SK-N-SH treated with all-trans-retinoic acid at 6 μM for 48 hours (cell line): ENCODE measurements around the gene SLCO1C1.

Experiments used
- ATAC-seq: fragments of 200-7000 bp; cut with Tn5 transposase; 3 replicates; pipeline ENCODE4 v1.9.1; 2020; ENCODE audit warnings: mild to moderate bottlenecking, moderate library complexity
- ARNTL ChIP-seq: fragments of 450-650 bp; formaldehyde crosslinking; IDR thresholded peaks from 2 replicates; pipeline ENCODE4 v1.5.0; 2020; ENCODE audit warnings: low read depth, mild to moderate bottlenecking, moderate library complexity, borderline replicate concordance
- BACH2 ChIP-seq: fragments of 250-450 bp; sonication (Bioruptor Pico); IDR thresholded peaks from 2 replicates; pipeline ENCODE4 v1.9.0; 2021; ENCODE audit warnings: mild to moderate bottlenecking, borderline replicate concordance
- CREB5 ChIP-seq: fragments of 250-450 bp; sonication (Bioruptor Pico); IDR thresholded peaks from 2 replicates; pipeline ENCODE4 v1.5.1; 2020; ENCODE audit warnings: low read depth, mild to moderate bottlenecking, moderate library complexity
- CSDC2 ChIP-seq: fragments of 250-450 bp; sonication (Bioruptor Pico); IDR thresholded peaks from 2 replicates; pipeline ENCODE4 v1.5.0; 2020; ENCODE audit warnings: mild to moderate bottlenecking, moderate library complexity
- CSRNP3 ChIP-seq: fragments of 250-450 bp; sonication (Bioruptor Pico); IDR thresholded peaks from 2 replicates; pipeline ENCODE4 v1.5.1; 2021; ENCODE audit warnings: mild to moderate bottlenecking, moderate library complexity
- ESRRG ChIP-seq: fragments of 250-450 bp; sonication (Bioruptor Pico); IDR thresholded peaks from 2 replicates; pipeline ENCODE4 v1.6.1; 2021; ENCODE audit warnings: mild to moderate bottlenecking
- GLIS3 ChIP-seq: fragments of 250-450 bp; sonication (Bioruptor Pico); IDR thresholded peaks from 2 replicates; pipeline ENCODE4 v1.5.0; 2020; ENCODE audit warnings: mild to moderate bottlenecking, moderate library complexity
- ISL1 ChIP-seq: fragments of 250-450 bp; sonication (Bioruptor Pico); IDR thresholded peaks from 2 replicates; pipeline ENCODE4 v2.1.2; 2022; ENCODE audit warnings: mild to moderate bottlenecking, moderate library complexity
- OSR1 ChIP-seq: fragments of 250-450 bp; sonication (Bioruptor Pico); IDR thresholded peaks from 2 replicates; pipeline ENCODE4 v1.8.0; 2022; ENCODE audit warnings: moderate library complexity, mild to moderate bottlenecking, inconsistent platforms
- PATZ1 ChIP-seq: fragments of 250-450 bp; sonication (Bioruptor Pico); IDR thresholded peaks from 2 replicates; pipeline ENCODE4 v1.8.0; 2020; ENCODE audit warnings: mild to moderate bottlenecking, moderate library complexity, borderline replicate concordance
- POU6F1 ChIP-seq: fragments of 250-450 bp; sonication (Bioruptor Pico); IDR thresholded peaks from 2 replicates; pipeline ENCODE4 v1.8.0; 2021; ENCODE audit warnings: low read depth, mild to moderate bottlenecking, moderate library complexity, borderline replicate concordance
- PPARA ChIP-seq: fragments of 250-450 bp; sonication (Bioruptor Pico); IDR thresholded peaks from 2 replicates; pipeline ENCODE4 v1.5.0; 2020; ENCODE audit warnings: mild to moderate bottlenecking, borderline replicate concordance
- RARB ChIP-seq: fragments of 250-450 bp; sonication (Bioruptor Pico); IDR thresholded peaks from 2 replicates; pipeline ENCODE4 v1.8.0; 2021; ENCODE audit warnings: mild to moderate bottlenecking, moderate library complexity
- SNAI2 ChIP-seq: fragments of 250-450 bp; sonication (Bioruptor Pico); IDR thresholded peaks from 2 replicates; pipeline ENCODE4 v1.5.0; 2020; ENCODE audit warnings: mild to moderate bottlenecking, moderate library complexity
- TCF4 ChIP-seq: fragments of 250-450 bp; sonication (Bioruptor Pico); IDR thresholded peaks from 2 replicates; pipeline ENCODE4 v1.8.0; 2021; ENCODE audit warnings: mild to moderate bottlenecking, moderate library complexity, borderline replicate concordance
- TOX ChIP-seq: fragments of 250-450 bp; sonication (Bioruptor Pico); IDR thresholded peaks from 2 replicates; pipeline ENCODE4 v1.8.0; 2021; ENCODE audit warnings: mild to moderate bottlenecking, moderate library complexity, borderline replicate concordance
- TSHZ2 ChIP-seq: fragments of 250-450 bp; sonication (Bioruptor Pico); IDR thresholded peaks from 2 replicates; pipeline ENCODE4 v1.5.0; 2020; ENCODE audit warnings: mild to moderate bottlenecking, moderate library complexity
- ZC3H10 ChIP-seq: fragments of 250-450 bp; sonication (Bioruptor Pico); IDR thresholded peaks from 2 replicates; pipeline ENCODE4 v1.5.1; 2021; ENCODE audit warnings: mild to moderate bottlenecking, moderate library complexity
- ZFP3 ChIP-seq: fragments of 250-450 bp; sonication (Bioruptor Pico); IDR thresholded peaks from 2 replicates; pipeline ENCODE4 v1.5.0; 2020; ENCODE audit warnings: mild to moderate bottlenecking, moderate library complexity
- ZFP30 ChIP-seq: fragments of 450-650 bp; formaldehyde crosslinking; IDR thresholded peaks from 2 replicates; pipeline ENCODE4 v1.5.0; 2022; ENCODE audit warnings: mild to moderate bottlenecking, moderate library complexity
- ZNF565 ChIP-seq: fragments of 450-650 bp; formaldehyde crosslinking; conservative IDR thresholded peaks from 2 replicates; pipeline ENCODE4 v1.5.0; 2020; ENCODE audit warnings: low read depth, mild to moderate bottlenecking, moderate library complexity
- ZNF70 ChIP-seq: fragments of 450-650 bp; formaldehyde crosslinking; IDR thresholded peaks from 2 replicates; pipeline ENCODE4 v1.5.0; 2020; ENCODE audit warnings: mild to moderate bottlenecking, moderate library complexity
- ZNF8 ChIP-seq: fragments of 450-650 bp; formaldehyde crosslinking; IDR thresholded peaks from 2 replicates; pipeline ENCODE4 v1.5.0; 2020; ENCODE audit warnings: mild to moderate bottlenecking, moderate library complexity

The SLCO1C1 gene

GRCh38 chr12:20716037-20716436 is 20.9 kb downstream of the SLCO1C1 start:
- TF ChIP-seq ISL1 (CRISPR knock-in tag) (no peak), POU6F1 (no peak)
- TF ChIP-seq, all 23 proteins: peak for 0
- no peak for ATAC-seq

- TF ChIP-seq SNAI2 (CRISPR knock-in tag) (no peak), TCF4 (no peak), PATZ1 (CRISPR knock-in tag) (no peak), CSDC2 (no peak), BACH2 (no peak), TSHZ2 (CRISPR knock-in tag) (no peak), ZNF70 (no peak), POU6F1 (no peak), CSRNP3 (CRISPR knock-in tag) (no peak), ZFP30 (CRISPR knock-in tag) (no peak)
- TF ChIP-seq, all 23 proteins: peak for 0
- ATAC-seq: no peak
Observed at GRCh38 chr12:20716985-20717384, 21.9 kb downstream of the SLCO1C1 start.

- no peak for ATAC-seq
- no peak for TF ChIP-seq GLIS3 (CRISPR knock-in tag)
- TF ChIP-seq PPARA (CRISPR knock-in tag): no peak
- TF ChIP-seq CREB5: no peak
- no peak for TF ChIP-seq POU6F1
- no peak for TF ChIP-seq ZC3H10 (CRISPR knock-in tag)
- no peak for TF ChIP-seq SNAI2 (CRISPR knock-in tag)
- no peak for TF ChIP-seq RARB (CRISPR knock-in tag)
- TF ChIP-seq CSDC2: no peak
- TF ChIP-seq OSR1 (CRISPR knock-in tag): no peak
- TF ChIP-seq ZNF8 (CRISPR knock-in tag): no peak
- TF ChIP-seq ZFP3 (CRISPR knock-in tag): no peak
- TF ChIP-seq TSHZ2 (CRISPR knock-in tag): no peak
- no peak for TF ChIP-seq TOX (CRISPR knock-in tag)
- TF ChIP-seq ZNF565 (CRISPR knock-in tag): no peak
- TF ChIP-seq ARNTL (CRISPR knock-in tag): no peak
- no peak for TF ChIP-seq ESRRG (CRISPR knock-in tag)
Observed at GRCh38 chr12:20718294-20718693, 23.2 kb downstream of the SLCO1C1 start.
